ENCODE results near the gene INSC.

GRCh38 chr11:15111215-15111614, 3.5 kb upstream of the INSC start:
- TF ChIP-seq, protein P1, sequence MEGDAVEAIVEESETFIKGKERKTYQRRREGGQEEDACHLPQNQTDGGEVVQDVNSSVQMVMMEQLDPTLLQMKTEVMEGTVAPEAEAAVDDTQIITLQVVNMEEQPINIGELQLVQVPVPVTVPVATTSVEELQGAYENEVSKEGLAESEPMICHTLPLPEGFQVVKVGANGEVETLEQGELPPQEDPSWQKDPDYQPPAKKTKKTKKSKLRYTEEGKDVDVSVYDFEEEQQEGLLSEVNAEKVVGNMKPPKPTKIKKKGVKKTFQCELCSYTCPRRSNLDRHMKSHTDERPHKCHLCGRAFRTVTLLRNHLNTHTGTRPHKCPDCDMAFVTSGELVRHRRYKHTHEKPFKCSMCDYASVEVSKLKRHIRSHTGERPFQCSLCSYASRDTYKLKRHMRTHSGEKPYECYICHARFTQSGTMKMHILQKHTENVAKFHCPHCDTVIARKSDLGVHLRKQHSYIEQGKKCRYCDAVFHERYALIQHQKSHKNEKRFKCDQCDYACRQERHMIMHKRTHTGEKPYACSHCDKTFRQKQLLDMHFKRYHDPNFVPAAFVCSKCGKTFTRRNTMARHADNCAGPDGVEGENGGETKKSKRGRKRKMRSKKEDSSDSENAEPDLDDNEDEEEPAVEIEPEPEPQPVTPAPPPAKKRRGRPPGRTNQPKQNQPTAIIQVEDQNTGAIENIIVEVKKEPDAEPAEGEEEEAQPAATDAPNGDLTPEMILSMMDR (IDR thresholded peaks at IDR 0.05): no peak
- no peak for TF ChIP-seq POLR2A (IDR thresholded peaks at IDR 0.05)

Measured in prostate gland (tissue), 2 donors.